K562 (cell line): ENCODE measurements around the gene XRCC2. TPM values are rescaled to one million over a fixed set of nuclear protein-coding genes. Genes with fewer than 3 reads are reported as not detected.

Source experiments
- ATF1 ChIP-seq, 2 experiments: fragments of 450-650 bp in 1 of 2; IDR thresholded peaks; 2 replicates each; pipeline ENCODE4 v1.6.1; 2016; ENCODE audit warnings: missing compliant biosample characterization in 1 of 2, missing genetic modification characterization in 1 of 2
- ATF7 ChIP-seq: fragments of 450-650 bp; IDR thresholded peaks from 2 replicates; pipeline ENCODE4 v1.7.1; 2014; ENCODE audit warnings: mild to moderate bottlenecking, moderate library complexity
- HDAC6 ChIP-seq: IDR thresholded peaks from 2 replicates; pipeline ENCODE4 v1.6.1; 2012; ENCODE audit warnings: low read depth, mild to moderate bottlenecking, control low read depth, inconsistent platforms, low read length, moderate library complexity
- KHSRP ChIP-seq: fragments of 450-650 bp; IDR thresholded peaks from 2 replicates; pipeline ENCODE4 v1.6.1; 2017
- ZNF124 ChIP-seq: sonication (generic); formaldehyde crosslinking; IDR thresholded peaks from 2 replicates; pipeline ENCODE4 v1.8.1; 2022; ENCODE audit warnings: missing genetic modification reagents
- ZNF133 ChIP-seq: fragments of 250-450 bp; sonication (Bioruptor Pico); IDR thresholded peaks from 2 replicates; pipeline ENCODE4 v1.4.0; 2020; ENCODE audit warnings: mild to moderate bottlenecking
- ZNF224 ChIP-seq: sonication (generic); formaldehyde crosslinking; IDR thresholded peaks from 2 replicates; pipeline ENCODE4 v1.8.0; 2022; ENCODE audit warnings: mild to moderate bottlenecking, missing genetic modification reagents
- polyA plus RNA-seq, 8 experiments: library from polyadenylated mRNA; depleted of rRNA in 4 of 8; stranded (reverse) in 5 of 8; unstranded in 3 of 8; fragments of >200 nt; fragmentation: Nextera tagmentation in 2 of 8; fragmentation: Illumina TruSeq in 1 of 8; extraction: Ambion mirVana in 2 of 8; extraction: Trizol in 1 of 8; gene quantifications; 2 replicates each; pipeline versions ENCODE4 v1.2.1 to v1.2.3, GENCODE V29; 2011 to 2014; ENCODE audit warnings: inconsistent platforms in 1 of 8, missing spikeins in 1 of 8
- total RNA-seq, 7 experiments: library from RNA; depleted of rRNA in 6 of 7; stranded (reverse); fragments of >200 nt in 6 of 7; fragmentation: Illumina TruSeq in 2 of 7; extraction: Trizol in 2 of 7; gene quantifications; 2 replicates each; pipeline versions ENCODE4 v1.2.1 to v1.2.3, GENCODE V29; 2011 to 2021; ENCODE audit warnings: low replicate concordance in 1 of 7
- TF ChIP-seq, protein P1 (sequence below): fragments of 200-800 bp; sonication (Bioruptor generic); IDR thresholded peaks from 2 replicates; pipeline ENCODE4 v1.6.1; 2016; ENCODE audit warnings: missing genetic modification characterization, missing compliant biosample characterization
- TF ChIP-seq, protein P2 (sequence below): fragments of 450-650 bp; formaldehyde crosslinking; IDR thresholded peaks from 2 replicates; pipeline ENCODE4 v1.4.0; 2022; ENCODE audit warnings: mild to moderate bottlenecking, moderate library complexity
- TF ChIP-seq, protein P3 (sequence below): fragments of 450-650 bp; IDR thresholded peaks from 2 replicates; pipeline ENCODE4 v1.6.1; 2016; ENCODE audit warnings: mild to moderate bottlenecking, moderate library complexity

XRCC2 gene
- total and polyA plus RNA-seq, 9 of the 15 experiments (the other 6 are each of a cell fraction or from before 2014, with no cell fraction given), result 16.2 to 58.0 (median 39.8) TPM

DNA sequence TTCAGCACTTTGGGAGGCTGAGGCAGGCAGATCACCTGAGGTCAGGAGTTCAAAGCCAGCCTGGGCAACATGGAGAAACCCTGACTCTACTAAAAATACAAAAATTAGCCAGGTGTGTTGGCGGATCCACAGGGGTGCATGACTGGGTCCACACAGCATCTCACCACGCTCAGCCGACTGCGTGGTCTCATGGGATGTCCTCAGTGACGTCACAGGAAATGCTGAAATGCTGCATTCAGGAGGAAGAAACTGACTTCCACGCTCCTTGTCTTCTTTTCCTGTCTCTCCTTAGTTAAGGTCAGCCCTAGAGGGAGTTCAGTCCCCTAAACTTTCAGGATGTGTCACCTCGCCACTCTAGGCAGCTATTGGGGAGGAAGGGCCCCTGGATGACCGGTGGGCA is 42.9 kb downstream of the XRCC2 start (continued):
- TF ChIP-seq, protein P1, sequence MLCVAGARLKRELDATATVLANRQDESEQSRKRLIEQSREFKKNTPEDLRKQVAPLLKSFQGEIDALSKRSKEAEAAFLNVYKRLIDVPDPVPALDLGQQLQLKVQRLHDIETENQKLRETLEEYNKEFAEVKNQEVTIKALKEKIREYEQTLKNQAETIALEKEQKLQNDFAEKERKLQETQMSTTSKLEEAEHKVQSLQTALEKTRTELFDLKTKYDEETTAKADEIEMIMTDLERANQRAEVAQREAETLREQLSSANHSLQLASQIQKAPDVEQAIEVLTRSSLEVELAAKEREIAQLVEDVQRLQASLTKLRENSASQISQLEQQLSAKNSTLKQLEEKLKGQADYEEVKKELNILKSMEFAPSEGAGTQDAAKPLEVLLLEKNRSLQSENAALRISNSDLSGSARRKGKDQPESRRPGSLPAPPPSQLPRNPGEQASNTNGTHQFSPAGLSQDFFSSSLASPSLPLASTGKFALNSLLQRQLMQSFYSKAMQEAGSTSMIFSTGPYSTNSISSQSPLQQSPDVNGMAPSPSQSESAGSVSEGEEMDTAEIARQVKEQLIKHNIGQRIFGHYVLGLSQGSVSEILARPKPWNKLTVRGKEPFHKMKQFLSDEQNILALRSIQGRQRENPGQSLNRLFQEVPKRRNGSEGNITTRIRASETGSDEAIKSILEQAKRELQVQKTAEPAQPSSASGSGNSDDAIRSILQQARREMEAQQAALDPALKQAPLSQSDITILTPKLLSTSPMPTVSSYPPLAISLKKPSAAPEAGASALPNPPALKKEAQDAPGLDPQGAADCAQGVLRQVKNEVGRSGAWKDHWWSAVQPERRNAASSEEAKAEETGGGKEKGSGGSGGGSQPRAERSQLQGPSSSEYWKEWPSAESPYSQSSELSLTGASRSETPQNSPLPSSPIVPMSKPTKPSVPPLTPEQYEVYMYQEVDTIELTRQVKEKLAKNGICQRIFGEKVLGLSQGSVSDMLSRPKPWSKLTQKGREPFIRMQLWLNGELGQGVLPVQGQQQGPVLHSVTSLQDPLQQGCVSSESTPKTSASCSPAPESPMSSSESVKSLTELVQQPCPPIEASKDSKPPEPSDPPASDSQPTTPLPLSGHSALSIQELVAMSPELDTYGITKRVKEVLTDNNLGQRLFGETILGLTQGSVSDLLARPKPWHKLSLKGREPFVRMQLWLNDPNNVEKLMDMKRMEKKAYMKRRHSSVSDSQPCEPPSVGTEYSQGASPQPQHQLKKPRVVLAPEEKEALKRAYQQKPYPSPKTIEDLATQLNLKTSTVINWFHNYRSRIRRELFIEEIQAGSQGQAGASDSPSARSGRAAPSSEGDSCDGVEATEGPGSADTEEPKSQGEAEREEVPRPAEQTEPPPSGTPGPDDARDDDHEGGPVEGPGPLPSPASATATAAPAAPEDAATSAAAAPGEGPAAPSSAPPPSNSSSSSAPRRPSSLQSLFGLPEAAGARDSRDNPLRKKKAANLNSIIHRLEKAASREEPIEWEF, result no peak
- no peak for TF ChIP-seq ZNF133 (CRISPR knock-in tag)
- peak; percentile 85 for TF ChIP-seq ATF7
- no peak; the same call in 1 of the 2 replicates for TF ChIP-seq ATF1 (CRISPR knock-in tag; IDR thresholded peaks at IDR 0.05)
- TF ChIP-seq ATF1 (tag; IDR thresholded peaks at IDR 0.05), result peak; percentile 91
- no peak for TF ChIP-seq ZNF124 (CRISPR knock-in tag)
- peak; percentile 44; the same call in 1 of the 2 replicates for TF ChIP-seq KHSRP
- TF ChIP-seq ZNF224 (CRISPR knock-in tag), result no peak
- TF ChIP-seq, protein P2, sequence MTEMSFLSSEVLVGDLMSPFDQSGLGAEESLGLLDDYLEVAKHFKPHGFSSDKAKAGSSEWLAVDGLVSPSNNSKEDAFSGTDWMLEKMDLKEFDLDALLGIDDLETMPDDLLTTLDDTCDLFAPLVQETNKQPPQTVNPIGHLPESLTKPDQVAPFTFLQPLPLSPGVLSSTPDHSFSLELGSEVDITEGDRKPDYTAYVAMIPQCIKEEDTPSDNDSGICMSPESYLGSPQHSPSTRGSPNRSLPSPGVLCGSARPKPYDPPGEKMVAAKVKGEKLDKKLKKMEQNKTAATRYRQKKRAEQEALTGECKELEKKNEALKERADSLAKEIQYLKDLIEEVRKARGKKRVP, result no peak
- TF ChIP-seq, protein P3, sequence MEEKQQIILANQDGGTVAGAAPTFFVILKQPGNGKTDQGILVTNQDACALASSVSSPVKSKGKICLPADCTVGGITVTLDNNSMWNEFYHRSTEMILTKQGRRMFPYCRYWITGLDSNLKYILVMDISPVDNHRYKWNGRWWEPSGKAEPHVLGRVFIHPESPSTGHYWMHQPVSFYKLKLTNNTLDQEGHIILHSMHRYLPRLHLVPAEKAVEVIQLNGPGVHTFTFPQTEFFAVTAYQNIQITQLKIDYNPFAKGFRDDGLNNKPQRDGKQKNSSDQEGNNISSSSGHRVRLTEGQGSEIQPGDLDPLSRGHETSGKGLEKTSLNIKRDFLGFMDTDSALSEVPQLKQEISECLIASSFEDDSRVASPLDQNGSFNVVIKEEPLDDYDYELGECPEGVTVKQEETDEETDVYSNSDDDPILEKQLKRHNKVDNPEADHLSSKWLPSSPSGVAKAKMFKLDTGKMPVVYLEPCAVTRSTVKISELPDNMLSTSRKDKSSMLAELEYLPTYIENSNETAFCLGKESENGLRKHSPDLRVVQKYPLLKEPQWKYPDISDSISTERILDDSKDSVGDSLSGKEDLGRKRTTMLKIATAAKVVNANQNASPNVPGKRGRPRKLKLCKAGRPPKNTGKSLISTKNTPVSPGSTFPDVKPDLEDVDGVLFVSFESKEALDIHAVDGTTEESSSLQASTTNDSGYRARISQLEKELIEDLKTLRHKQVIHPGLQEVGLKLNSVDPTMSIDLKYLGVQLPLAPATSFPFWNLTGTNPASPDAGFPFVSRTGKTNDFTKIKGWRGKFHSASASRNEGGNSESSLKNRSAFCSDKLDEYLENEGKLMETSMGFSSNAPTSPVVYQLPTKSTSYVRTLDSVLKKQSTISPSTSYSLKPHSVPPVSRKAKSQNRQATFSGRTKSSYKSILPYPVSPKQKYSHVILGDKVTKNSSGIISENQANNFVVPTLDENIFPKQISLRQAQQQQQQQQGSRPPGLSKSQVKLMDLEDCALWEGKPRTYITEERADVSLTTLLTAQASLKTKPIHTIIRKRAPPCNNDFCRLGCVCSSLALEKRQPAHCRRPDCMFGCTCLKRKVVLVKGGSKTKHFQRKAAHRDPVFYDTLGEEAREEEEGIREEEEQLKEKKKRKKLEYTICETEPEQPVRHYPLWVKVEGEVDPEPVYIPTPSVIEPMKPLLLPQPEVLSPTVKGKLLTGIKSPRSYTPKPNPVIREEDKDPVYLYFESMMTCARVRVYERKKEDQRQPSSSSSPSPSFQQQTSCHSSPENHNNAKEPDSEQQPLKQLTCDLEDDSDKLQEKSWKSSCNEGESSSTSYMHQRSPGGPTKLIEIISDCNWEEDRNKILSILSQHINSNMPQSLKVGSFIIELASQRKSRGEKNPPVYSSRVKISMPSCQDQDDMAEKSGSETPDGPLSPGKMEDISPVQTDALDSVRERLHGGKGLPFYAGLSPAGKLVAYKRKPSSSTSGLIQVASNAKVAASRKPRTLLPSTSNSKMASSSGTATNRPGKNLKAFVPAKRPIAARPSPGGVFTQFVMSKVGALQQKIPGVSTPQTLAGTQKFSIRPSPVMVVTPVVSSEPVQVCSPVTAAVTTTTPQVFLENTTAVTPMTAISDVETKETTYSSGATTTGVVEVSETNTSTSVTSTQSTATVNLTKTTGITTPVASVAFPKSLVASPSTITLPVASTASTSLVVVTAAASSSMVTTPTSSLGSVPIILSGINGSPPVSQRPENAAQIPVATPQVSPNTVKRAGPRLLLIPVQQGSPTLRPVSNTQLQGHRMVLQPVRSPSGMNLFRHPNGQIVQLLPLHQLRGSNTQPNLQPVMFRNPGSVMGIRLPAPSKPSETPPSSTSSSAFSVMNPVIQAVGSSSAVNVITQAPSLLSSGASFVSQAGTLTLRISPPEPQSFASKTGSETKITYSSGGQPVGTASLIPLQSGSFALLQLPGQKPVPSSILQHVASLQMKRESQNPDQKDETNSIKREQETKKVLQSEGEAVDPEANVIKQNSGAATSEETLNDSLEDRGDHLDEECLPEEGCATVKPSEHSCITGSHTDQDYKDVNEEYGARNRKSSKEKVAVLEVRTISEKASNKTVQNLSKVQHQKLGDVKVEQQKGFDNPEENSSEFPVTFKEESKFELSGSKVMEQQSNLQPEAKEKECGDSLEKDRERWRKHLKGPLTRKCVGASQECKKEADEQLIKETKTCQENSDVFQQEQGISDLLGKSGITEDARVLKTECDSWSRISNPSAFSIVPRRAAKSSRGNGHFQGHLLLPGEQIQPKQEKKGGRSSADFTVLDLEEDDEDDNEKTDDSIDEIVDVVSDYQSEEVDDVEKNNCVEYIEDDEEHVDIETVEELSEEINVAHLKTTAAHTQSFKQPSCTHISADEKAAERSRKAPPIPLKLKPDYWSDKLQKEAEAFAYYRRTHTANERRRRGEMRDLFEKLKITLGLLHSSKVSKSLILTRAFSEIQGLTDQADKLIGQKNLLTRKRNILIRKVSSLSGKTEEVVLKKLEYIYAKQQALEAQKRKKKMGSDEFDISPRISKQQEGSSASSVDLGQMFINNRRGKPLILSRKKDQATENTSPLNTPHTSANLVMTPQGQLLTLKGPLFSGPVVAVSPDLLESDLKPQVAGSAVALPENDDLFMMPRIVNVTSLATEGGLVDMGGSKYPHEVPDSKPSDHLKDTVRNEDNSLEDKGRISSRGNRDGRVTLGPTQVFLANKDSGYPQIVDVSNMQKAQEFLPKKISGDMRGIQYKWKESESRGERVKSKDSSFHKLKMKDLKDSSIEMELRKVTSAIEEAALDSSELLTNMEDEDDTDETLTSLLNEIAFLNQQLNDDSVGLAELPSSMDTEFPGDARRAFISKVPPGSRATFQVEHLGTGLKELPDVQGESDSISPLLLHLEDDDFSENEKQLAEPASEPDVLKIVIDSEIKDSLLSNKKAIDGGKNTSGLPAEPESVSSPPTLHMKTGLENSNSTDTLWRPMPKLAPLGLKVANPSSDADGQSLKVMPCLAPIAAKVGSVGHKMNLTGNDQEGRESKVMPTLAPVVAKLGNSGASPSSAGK, result 0 out of 2 replicates have a peak, but pooled peaks have one; percentile 20
- TF ChIP-seq HDAC6, result no peak
